OCI-LY3 (cell line): ENCODE data around the gene TRRAP.

Experiments
- H2AFZ ChIP-seq: fragments of 200-600, 300-600 bp; shearing (Covaris generic); 2 replicates; pipeline ENCODE4 v1.6.0; 2014; ENCODE audit warnings: antibody characterized with exemption, low read depth, low read length
- H3K27ac ChIP-seq: fragments of 200-600, 300-600 bp; sonication (generic); 2 replicates; pipeline ENCODE4 v1.5.1; 2014; ENCODE audit warnings: mild to moderate bottlenecking, low read length, moderate library complexity, mixed read lengths
- H3K27me3 ChIP-seq: fragments of 200-600, 300-600 bp; sonication (generic); 2 replicates; pipeline ENCODE4 v1.6.1; 2014; ENCODE audit warnings: low read depth, low read length, mixed read lengths
- H3K36me3 ChIP-seq: fragments of 200-600, 300-600 bp; sonication (generic); replicated peaks from 2 replicates; pipeline ENCODE3; 2014; ENCODE audit warnings: low read depth, low read length, mixed read lengths
- H3K4me1 ChIP-seq: fragments of 300-600, 200-600 bp; sonication (generic); 2 replicates; pipeline ENCODE4 v1.6.1; 2014; ENCODE audit warnings: low read length, mixed read lengths
- H3K4me2 ChIP-seq: fragments of 200-600, 300-600 bp; sonication (generic); 2 replicates; pipeline ENCODE4 v1.6.1; 2014; ENCODE audit warnings: low read length, mixed read lengths
- H3K4me3 ChIP-seq: fragments of 300-600, 200-600 bp; sonication (generic); 2 replicates; pipeline ENCODE4 v1.5.1; 2014; ENCODE audit warnings: antibody characterized with exemption, mild to moderate bottlenecking, low read length, moderate library complexity
- H3K79me2 ChIP-seq: fragments of 300-600, 200-600 bp; shearing (Covaris generic); 2 replicates; pipeline ENCODE4 v1.6.1; 2014; ENCODE audit warnings: mild to moderate bottlenecking, low read length, mixed read lengths
- H3K9ac ChIP-seq: fragments of 300-600, 200-600 bp; shearing (Covaris generic); 2 replicates; pipeline ENCODE4 v1.6.0; 2014; ENCODE audit warnings: mild to moderate bottlenecking, low read length, moderate library complexity
- H3K9me3 ChIP-seq: fragments of 200-600, 300-600 bp; shearing (Covaris generic); 2 replicates; pipeline ENCODE4 v1.6.1; 2014; ENCODE audit warnings: low read length, mixed read lengths; ENCODE audit not compliant: insufficient read depth
- H4K20me1 ChIP-seq: fragments of 200-600, 300-600 bp; sonication (generic); 2 replicates; pipeline ENCODE4 v1.6.1; 2016; ENCODE audit warnings: low read length, mixed read lengths; ENCODE audit not compliant: insufficient read depth
- EZH2phosphoT487 ChIP-seq: fragments of 200-600 bp; shearing (Covaris generic); IDR thresholded peaks from 2 replicates; pipeline ENCODE4 v1.6.1; 2018; ENCODE audit warnings: antibody characterized with exemption, mixed run types, low read depth
- TF ChIP-seq, protein P1 (sequence below): fragments of 200-600, 300-600 bp; sonication (generic); IDR thresholded peaks from 2 replicates; pipeline ENCODE4 v1.5.1; 2014; ENCODE audit warnings: antibody characterized with exemption, low read length, low read depth

TRRAP gene

DNA sequence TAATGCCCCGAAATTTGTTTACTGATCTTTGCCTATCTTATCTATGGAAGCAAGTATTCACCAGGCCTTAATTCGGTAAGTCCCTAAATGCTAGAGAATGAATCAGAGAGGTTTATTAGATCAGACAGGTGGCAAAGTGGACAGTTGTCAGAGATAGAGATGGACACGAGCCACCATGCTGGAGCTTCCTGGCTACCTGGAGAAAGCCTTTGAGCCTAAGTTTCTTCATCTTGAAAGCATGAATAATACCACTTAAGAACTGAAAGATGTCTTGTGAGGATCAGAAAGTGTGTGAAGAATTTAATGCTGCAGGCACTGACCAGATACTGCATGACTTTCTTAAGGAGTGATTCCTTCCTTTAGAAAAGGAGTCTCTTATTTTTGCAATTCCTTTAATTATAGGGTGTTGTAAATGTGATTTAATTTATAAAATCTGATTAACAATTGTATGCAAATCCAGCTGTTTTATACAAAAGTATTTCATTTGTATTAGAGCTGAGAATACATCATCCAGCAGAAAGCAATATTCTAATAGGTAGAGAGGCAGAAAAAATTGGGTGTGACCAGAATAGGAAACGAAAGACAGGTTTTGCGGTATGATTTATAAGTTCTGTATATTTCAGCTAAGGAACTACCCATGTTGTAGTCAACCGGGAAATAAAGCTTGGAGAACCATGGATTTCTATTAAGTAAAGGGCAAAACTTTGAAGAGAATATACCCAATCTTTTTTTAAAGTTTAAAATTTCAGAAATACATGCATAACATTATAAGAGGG lies 182.9 kb downstream of the TRRAP start:
- Histone ChIP-seq H3K36me3 (peaks cover 8% of the 10 kb centered on the region), H3K4me2 (no peak overlapping the region), H4K20me1 (0 out of 2 replicates have a peak, but pooled peaks cover 3% of the 10 kb centered on the region), H3K4me1 (no peaks in the 10 kb centered on the region), H3K27me3 (no peaks in the 10 kb centered on the region), H3K4me3 (no peak overlapping the region), H3K9ac (no peak overlapping the region), H3K27ac (no peak overlapping the region), H3K79me2 (no peaks in the 10 kb centered on the region), H2AFZ (no peak overlapping the region), H3K9me3 (no peaks in the 10 kb centered on the region)
- TF ChIP-seq EZH2phosphoT487: no peak
- TF ChIP-seq, protein P1, sequence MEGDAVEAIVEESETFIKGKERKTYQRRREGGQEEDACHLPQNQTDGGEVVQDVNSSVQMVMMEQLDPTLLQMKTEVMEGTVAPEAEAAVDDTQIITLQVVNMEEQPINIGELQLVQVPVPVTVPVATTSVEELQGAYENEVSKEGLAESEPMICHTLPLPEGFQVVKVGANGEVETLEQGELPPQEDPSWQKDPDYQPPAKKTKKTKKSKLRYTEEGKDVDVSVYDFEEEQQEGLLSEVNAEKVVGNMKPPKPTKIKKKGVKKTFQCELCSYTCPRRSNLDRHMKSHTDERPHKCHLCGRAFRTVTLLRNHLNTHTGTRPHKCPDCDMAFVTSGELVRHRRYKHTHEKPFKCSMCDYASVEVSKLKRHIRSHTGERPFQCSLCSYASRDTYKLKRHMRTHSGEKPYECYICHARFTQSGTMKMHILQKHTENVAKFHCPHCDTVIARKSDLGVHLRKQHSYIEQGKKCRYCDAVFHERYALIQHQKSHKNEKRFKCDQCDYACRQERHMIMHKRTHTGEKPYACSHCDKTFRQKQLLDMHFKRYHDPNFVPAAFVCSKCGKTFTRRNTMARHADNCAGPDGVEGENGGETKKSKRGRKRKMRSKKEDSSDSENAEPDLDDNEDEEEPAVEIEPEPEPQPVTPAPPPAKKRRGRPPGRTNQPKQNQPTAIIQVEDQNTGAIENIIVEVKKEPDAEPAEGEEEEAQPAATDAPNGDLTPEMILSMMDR: no peak
